ENCODE data around the gene CLEC18B. TPM values are rescaled to one million over a fixed set of nuclear protein-coding genes. Genes with fewer than 3 reads are reported as not detected.
"Not testable (repeated sequence)": the region's sequence is repeated elsewhere in the genome, so short reads cannot be mapped to it uniquely, and the experiment has no call there.

The CLEC18B gene
- total RNA-seq, 2 experiments from 2014 or later = 0.48 TPM; not detected in 1

DNA sequence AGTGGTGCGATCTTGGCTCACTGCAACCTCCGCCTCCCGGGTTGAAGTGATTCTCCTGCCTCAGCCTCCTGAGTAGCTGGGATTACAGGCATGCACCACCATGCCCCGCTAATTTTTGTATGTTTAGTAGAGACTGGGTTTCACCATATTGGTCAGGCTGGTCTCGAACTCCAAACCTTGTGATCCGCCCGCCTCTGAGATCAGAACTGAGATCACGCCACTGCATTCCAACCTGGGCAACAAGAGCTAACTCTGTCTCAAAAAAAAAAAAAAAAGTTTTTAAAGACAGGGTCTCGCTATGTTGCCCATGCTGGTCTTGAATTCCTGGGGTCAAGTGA is 47.5 kb downstream of the CLEC18B start:
- POLR2A ChIA-PET; H3K4me1 Mint-ChIP-seq; H3K36me3 Mint-ChIP-seq (ENCODE audit: low read depth); DNase-seq; H3K9me3 Mint-ChIP-seq; H3K27ac Mint-ChIP-seq; H3K27me3 Mint-ChIP-seq; H3K4me3 Mint-ChIP-seq: not testable (repeated sequence)
- CTCF ChIA-PET = interaction anchor here (0.7 kb wide), 1 partner anchor 73 kb away, joined by 3 read pairs; no protein-coding TSS in a partner anchor

DNA sequence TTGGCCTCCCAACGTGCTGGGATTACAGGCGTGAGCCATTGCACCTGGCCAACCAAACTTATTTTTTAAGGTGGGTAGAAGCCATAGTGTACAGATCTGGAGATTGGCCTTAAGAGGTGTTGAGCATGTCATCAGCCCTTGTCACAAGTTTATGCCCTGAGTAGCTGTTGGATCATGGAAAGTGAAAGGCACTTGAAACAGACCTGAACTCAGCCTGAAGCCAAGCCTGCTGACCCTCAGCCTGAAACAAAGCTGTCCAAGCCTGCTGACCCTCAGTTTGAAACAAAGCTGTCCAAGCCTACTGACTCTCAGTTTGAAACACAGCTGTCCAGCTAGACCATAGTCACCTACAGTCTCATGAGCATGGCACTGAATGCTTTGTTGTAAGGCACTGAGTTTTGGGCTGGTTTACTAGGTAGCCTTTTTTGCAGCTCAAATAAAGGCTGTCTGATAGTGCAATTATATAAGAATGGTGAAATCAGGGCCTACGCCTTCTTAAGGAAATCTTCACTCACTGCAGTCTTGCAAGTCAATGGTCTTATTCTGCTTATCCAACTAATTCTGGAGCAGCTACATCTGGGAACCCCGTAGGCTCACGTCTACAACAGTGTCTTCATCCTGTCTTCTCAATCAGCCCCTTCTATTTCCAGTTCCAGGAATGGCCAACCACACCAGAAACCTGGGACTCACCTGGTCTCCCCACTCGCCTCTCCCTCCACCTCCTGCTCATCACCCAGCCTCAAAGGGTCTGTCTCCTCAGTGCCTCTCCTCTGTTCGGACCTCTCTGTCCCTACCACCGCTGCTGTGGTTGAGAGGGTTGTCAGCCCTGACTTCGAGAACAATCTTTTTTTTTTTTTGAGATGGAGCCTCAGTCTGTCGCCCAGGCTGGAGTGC is 48.1 kb downstream of the CLEC18B start:
- Mint-ChIP-seq H3K36me3 (ENCODE audit: low read depth) (no peaks in the 10 kb centered on the region), H3K4me3 (no peak overlapping the region), H3K27ac (no peak overlapping the region), H3K9me3 (no peaks in the 10 kb centered on the region), H3K4me1 (peaks cover 2% of the 10 kb centered on the region), H3K27me3 (no peaks in the 10 kb centered on the region)
- no peak for DNase-seq
- ChIA-PET POLR2A (no interaction called here), CTCF (interaction anchor here (0.7 kb wide), 1 partner anchor 72 kb away, joined by 3 read pairs; no protein-coding TSS in a partner anchor)

DNA sequence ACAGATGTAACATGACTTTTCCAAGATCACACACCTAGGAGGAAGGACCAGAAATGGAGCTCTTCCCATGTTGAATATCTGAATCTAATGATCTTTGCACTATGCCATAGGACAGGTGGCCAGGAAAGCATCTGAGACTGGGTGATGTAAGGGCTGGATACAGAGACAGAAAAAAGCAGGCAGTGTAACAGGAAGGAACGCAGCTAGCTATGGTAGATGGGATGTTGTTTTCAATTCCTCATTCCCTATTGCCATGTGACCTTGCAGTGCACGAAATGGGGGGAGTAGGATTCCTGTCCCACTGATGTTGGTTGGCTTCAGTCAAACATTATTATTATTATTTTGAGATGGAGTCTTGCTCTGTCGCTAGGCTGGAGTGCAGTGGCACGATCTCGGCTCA is 48.9 kb downstream of the CLEC18B start:
- DNase-seq = no peak
- H3K27me3 Mint-ChIP-seq = no peaks in the 10 kb centered on the region
- peaks cover 3% of the 10 kb centered on the region for H3K4me1 Mint-ChIP-seq
- ChIA-PET CTCF (interaction anchor here (0.6 kb wide), 1 partner anchor 359 kb away, joined by 5 read pairs; no protein-coding TSS in a partner anchor), POLR2A (no interaction called here)
- H3K27ac Mint-ChIP-seq = no peak overlapping the region
- H3K36me3 Mint-ChIP-seq (ENCODE audit: low read depth) = no peaks in the 10 kb centered on the region
- no peak overlapping the region for H3K4me3 Mint-ChIP-seq
- no peaks in the 10 kb centered on the region for H3K9me3 Mint-ChIP-seq

DNA sequence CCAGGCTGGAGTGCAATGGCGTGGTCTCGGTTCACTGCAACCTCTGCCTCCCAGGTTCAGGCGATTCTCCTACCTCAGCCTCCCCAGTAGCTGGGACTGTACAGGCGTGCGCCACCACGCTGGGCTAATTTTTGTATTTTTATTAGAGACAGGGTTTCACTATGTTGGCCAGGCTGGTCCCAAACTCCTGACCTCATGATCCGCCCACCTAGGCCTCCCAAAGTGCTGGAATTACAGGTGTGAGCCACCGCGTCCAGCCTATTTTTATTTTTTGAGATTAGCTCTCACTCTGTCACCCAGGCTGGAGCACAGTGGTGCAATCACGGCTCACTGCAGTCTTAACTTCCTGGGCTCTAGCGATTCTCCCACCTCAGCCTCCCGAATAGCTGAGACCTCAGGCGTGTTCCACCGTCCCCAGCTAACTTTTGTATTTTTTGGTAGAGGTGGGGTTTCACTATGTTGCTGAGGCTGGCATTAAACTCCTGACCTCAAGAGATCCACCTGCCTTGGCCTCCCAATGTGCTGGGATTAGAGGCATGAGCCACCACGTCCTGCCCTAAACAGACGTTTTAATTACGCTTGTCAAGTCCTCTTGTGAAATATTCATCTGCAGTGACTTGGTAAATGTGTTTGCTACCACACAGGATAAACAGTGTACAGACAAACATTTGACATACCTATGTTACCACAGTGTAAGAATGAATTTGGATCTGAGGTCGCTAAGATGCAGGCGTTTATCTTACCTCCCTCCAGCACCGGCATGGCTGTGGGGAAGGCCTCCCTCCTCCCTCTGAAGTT is 50.7 kb downstream of the CLEC18B start:
- DNase-seq, H3K27ac Mint-ChIP-seq: not testable (repeated sequence)
- peaks cover 11% of the 10 kb centered on the region for H3K4me1 Mint-ChIP-seq

DNA sequence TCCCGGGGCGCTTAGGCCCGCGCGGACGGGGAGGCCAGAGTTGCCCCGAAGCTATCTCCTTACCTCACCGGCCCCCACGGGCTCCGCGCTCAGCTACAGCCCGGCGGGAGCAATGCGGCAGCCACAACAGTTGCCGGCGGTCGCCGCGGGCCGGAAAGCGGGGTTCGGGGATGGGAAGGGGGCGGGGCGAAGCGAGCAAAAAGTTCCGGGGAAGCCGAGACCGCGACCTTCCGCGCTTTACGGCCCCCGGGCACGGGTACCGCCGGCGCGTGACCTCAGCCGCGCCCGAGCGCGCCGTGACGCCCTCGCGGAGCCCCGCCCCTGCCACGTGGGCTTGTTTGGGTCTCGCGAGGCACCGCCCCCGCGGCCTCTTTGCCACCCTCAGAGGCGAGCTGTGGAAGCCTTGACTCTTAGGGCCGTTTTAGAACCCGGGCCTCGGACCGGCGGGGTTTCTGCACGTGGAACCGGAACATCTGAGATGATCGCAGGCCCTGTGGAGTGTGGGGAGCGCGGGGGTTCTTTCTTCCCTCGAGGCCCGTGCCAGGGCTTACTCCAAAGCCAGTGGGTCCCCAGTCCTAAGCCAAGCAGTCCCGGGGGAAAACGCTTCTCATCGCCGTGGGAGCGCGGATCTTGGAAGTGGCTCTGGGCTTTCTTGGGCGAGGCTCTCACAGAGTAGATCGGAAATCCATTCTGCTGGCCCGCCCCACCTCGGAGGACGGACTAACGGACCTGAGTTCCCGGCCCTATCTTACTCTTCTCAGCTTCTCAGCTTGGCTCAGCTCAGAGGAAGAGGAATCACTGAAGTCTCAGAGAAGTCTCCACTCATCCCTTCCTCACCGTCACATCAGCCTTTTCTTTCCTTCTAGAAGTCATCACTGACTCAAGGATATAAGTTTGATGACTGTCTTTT is 53.0 kb downstream of the CLEC18B start:
- DNase-seq = peak; percentile 98
- not testable (repeated sequence) for H3K36me3 Mint-ChIP-seq (ENCODE audit: low read depth); H3K9me3 Mint-ChIP-seq; H3K27me3 Mint-ChIP-seq
- ChIA-PET CTCF (interaction anchor here (0.7 to 1.4 kb wide), 2 partner anchors 63 to 71 kb away, joined by 3 to 5 read pairs; partner anchors contain the start of gene PSMD7), POLR2A (interaction anchor here (1.1 to 2.8 kb wide), 2 partner anchors 72 to 1279 kb away, joined by 4 to 8 read pairs; partner anchors contain the start of genes KARS1, PSMD7 and TERF2IP)
- Mint-ChIP-seq H3K4me1 (peaks cover 15% of the 10 kb centered on the region), H3K4me3 (peak overlapping the region; percentile 92), H3K27ac (peak overlapping the region; percentile 69)

More for the DNA sequence above, 50.7 kb downstream of the CLEC18B start:
- H3K36me3 Mint-ChIP-seq (ENCODE audit: low read depth); H3K27me3 Mint-ChIP-seq; POLR2A ChIA-PET; CTCF ChIA-PET; H3K9me3 Mint-ChIP-seq; H3K4me3 Mint-ChIP-seq: not testable (repeated sequence)

DNA sequence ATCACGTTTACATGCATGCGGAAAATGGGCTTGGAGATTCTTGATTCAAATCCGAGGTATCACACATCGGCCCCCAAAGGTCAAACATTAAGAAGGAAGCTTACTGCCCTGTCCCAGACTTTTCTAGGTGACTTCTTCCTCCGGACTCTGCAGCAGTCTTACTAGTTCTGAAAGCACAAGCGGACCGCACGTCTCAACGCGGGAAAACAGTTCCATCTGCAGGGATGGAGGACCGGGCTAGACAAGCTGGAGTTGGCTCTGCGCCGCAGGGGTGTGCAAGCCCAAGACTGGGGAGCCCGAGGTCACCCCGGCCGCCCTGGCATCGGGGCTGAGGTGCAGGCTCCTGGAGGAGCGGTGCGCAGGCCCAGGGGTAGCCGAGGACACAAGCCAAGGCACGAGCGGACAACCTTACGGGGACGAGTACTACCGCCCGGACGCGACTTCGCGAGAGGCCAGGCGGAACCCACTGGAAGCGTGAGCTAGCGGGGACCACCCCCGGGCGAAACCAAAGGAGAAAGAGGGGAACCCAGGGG is 53.7 kb downstream of the CLEC18B start:
- not testable (repeated sequence) for H3K9me3 Mint-ChIP-seq; H3K27me3 Mint-ChIP-seq; H3K36me3 Mint-ChIP-seq (ENCODE audit: low read depth)
- ChIA-PET POLR2A (interaction anchor here (1.1 to 2.8 kb wide), 2 partner anchors 71 to 1280 kb away, joined by 4 to 8 read pairs; partner anchors contain the start of genes KARS1, PSMD7 and TERF2IP), CTCF (interaction anchor here (0.7 to 1.4 kb wide), 2 partner anchors 63 to 70 kb away, joined by 3 to 5 read pairs; partner anchors contain the start of gene PSMD7)
- Mint-ChIP-seq H3K27ac (peak overlapping the region; percentile 82), H3K4me1 (peaks cover 15% of the 10 kb centered on the region), H3K4me3 (peak overlapping the region; percentile 92)
- peak; percentile 59 for DNase-seq

DNA sequence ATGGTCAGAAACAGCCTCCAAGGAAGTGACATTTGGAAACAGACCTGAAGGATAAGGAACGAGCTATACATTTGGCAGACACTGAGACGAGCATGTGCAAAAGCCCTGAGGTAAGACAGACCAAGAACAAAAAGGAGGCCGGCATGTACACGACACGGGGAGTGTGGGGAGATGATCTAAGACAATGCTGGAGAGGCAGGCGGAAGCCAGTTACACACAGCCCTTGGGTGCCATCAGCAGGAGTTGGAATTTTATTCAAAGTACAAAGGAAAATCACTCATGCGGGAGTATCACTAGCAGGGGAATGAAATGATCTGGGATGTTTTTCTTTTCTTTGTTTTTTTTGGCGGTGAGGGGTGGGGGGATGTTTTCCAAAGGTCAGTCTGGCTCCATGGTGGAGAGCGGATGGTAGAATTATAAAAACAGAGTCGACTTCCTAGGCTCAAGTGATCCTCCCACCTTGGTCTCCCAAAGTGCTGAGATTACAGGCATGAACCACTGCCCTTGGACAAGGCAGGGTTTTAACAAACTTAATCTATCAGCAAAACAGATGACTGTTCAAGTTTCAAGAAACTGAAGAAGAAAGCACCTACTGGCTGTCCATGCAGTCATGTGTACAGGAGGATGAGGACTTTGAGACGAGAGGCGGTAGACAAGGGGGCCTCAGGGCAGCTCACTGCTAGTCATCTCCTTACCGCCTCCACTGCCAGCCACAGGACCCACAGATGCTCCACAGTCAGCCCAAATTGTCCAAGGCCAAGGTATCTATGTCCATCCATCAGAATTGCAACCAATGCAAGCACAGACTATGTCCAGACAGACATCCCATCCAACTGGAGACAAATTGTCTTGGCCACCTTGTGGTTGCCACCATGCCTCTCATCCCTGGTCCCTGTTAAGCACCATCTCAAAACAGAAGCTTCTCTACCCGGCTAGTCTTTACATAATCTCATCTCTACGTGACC is 59.4 kb downstream of the CLEC18B start:
- H3K4me3 Mint-ChIP-seq, DNase-seq, H3K27ac Mint-ChIP-seq, H3K9me3 Mint-ChIP-seq, CTCF ChIA-PET, POLR2A ChIA-PET, H3K27me3 Mint-ChIP-seq: not testable (repeated sequence)
- peaks cover 11% of the 10 kb centered on the region for H3K4me1 Mint-ChIP-seq
- H3K36me3 Mint-ChIP-seq (ENCODE audit: low read depth) = peaks cover 11% of the 10 kb centered on the region

Other genes starting within 250 kb of the CLEC18B start
- 10 to 100 TPM; 95.0 to 97.6 TPM for gene PSMD7, start 124.7 kb downstream of the CLEC18B start, total RNA-seq
- under 1 TPM in 1 of 2 experiments, not detected in 1; 0.55 TPM for gene NPIPB15, start 45.2 kb downstream of the CLEC18B start, total RNA-seq
- 100 to 1,000 TPM; 130 to 132 TPM for gene GLG1, start 185.6 kb upstream of the CLEC18B start, total RNA-seq
- 100 to 1,000 TPM in 1 of 2 experiments, 10 to 100 TPM in 1; 99.5 to 107 TPM for gene RFWD3, start 245.4 kb upstream of the CLEC18B start, total RNA-seq

All from activated CD4-positive, alpha-beta memory T cell treated with anti-CD3 and anti-CD28 coated beads, Interleukin-2, amount 10 ng/mL, durations not matched to agents 7 days and 5 days (primary cell).